Astrocyte (in vitro differentiated cells and primary cell): ENCODE measurements around the gene ATF6B.

ENCODE experiments used
- EZH2 ChIP-seq: IDR thresholded peaks from 2 replicates; pipeline ENCODE4 v1.6.1; 2012; ENCODE audit warnings: mild to moderate bottlenecking, low read length, inconsistent platforms; ENCODE audit not compliant: insufficient read depth
- TF ChIP-seq, protein P1 (sequence below): IDR thresholded peaks from 2 replicates; pipeline ENCODE4 v1.5.1; 2011; ENCODE audit warnings: low read depth, mild to moderate bottlenecking, inconsistent platforms, low read length, moderate library complexity; ENCODE audit not compliant: insufficient read depth

DNA sequence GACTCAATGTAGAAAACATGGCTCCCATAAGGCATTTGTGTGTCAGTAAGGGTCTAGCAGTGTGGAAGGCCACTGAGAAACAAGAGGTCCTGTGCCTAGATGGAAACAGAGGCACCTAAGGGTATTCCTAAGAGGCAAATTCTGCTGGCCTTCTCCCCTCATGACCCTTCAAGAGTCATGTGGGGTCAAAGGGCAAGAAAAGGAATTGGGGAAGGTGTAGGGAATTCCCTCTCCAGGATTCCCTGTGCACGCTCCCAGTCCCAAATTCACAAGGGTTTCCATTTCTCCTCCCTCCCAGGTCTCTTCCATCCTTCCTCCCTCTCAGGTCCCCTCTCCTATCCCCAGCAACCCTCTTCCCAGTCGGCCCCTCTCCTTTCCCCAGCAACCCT is 47.3 kb upstream of the ATF6B start:
- TF ChIP-seq, protein P1, sequence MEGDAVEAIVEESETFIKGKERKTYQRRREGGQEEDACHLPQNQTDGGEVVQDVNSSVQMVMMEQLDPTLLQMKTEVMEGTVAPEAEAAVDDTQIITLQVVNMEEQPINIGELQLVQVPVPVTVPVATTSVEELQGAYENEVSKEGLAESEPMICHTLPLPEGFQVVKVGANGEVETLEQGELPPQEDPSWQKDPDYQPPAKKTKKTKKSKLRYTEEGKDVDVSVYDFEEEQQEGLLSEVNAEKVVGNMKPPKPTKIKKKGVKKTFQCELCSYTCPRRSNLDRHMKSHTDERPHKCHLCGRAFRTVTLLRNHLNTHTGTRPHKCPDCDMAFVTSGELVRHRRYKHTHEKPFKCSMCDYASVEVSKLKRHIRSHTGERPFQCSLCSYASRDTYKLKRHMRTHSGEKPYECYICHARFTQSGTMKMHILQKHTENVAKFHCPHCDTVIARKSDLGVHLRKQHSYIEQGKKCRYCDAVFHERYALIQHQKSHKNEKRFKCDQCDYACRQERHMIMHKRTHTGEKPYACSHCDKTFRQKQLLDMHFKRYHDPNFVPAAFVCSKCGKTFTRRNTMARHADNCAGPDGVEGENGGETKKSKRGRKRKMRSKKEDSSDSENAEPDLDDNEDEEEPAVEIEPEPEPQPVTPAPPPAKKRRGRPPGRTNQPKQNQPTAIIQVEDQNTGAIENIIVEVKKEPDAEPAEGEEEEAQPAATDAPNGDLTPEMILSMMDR, result no peak
- no peak for TF ChIP-seq EZH2
